ENCODE data around the gene TMEM72.

The TMEM72 gene

DNA sequence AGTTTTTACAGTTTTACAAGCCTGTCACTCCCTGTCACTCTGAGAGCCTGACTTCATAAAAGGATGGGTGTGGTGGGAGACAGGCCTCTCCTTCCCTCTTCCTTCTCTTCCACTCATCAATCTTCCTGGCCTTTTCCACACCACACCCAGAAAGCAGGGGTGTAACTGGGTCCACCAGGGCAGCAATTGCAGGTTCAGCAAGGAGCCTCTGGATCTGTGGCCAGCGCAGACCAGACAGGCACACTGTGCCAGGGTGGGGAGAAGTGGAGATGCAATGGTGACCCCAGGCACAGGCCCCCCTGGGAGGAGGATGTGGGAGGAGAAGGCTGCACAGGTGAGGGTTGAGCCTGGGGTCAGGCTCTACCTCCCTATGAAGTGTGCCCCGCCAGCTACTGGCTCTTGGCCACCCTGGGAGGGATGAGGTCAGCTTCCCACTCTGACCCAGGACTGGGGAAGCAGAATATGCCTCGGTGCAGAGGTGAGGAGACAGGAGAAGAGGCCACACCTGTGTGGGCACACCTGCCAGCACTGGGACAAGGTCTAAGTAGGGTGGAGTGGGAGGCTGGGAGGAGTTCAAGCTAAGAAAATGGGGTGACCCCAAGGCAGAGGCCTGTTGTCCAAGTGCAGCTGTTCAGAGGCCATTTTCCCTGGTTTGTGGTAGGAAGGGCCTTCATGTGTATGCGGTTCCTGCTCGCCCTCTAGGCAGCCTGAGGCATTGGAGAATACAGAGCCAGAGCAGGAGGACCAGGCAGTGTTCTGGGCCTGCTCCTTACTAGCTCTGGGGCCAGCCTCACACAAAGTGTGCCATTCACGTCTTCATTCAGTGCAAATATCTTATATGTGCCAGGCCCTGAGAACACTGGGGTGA, 20.2 kb upstream of the TMEM72 start:
- no peak for DNase-seq (ENCODE audit: low read depth)

DNA sequence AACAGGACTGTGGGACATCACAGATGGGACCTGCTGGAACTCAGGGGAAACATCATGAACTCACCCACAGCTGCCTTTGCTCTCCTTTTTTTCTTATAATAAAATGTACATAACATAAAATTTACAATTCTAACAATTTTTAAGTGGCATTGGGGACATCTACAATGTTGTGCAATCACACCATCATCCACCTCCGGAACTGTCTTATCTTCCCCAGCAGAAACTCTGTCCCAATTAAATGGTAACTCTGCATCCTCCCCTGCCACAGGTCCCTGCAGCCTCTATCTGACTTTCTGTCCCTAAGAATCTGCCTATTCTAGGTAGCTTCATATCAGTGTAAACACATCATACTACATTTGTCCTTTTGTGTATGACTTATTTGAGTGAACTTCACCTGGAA, 19.4 kb upstream of the TMEM72 start:
- no peak for DNase-seq (ENCODE audit: low read depth)

DNA sequence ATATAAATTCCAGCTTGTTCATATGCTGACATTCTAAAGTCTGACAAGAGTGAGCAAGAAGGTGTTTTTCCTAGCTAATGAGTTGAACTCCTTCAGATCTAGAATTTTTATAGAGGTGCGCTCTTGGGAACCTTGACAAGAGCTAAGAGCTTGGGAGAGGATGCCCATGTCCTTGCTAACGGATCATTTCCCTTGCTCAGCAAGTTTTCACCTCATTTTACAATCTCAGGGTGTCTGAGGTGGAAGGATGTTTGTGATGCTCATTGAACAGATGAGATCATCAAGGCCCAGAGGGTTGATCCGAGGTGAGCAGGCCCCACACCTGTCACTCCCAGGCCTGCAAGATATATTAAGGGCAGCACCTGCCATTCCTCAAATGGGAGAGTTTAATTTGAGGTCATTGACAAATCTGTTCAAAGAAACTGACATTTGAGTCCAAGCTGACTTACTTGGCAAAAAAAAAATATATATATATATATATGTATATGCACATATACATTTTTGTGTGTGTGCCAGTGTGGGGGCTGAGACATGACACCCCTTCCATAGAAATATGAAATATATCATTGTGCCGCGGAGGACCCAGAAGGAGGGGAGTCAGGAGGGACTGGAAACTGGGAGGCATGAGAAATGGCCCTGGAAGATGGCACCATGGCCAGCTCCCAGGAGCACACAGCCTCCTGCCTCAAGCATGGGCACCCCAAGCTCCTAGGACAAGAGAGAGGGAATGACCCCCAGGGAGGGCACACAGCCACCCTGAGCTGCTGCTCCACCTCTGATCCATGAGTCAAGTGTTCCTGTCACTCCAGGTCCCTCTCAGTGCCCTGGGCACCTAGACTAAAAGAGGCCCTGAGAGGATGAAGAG, 17.3 kb upstream of the TMEM72 start:
- DNase-seq (ENCODE audit: low read depth) = no peak

DNA sequence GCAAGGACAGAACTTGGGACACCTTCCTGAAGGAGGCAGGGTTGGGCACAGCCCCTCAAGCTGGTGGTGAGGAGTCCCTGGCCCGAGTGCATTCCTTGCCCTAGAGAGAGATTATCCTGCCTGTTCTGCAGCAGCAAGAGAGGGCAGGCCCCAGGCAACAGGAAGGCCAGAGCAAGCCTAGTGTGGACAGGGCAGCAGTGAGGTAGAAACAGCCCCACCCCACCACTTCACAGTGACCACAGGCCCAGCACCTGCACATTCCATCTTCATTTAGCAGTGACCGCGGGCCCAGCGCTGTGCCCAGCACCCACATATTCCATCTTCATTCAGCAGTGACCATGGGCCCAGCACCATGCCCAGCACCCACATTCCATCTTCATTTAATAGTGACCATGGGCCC, 16.4 kb upstream of the TMEM72 start:
- no peak for DNase-seq (ENCODE audit: low read depth)

DNA sequence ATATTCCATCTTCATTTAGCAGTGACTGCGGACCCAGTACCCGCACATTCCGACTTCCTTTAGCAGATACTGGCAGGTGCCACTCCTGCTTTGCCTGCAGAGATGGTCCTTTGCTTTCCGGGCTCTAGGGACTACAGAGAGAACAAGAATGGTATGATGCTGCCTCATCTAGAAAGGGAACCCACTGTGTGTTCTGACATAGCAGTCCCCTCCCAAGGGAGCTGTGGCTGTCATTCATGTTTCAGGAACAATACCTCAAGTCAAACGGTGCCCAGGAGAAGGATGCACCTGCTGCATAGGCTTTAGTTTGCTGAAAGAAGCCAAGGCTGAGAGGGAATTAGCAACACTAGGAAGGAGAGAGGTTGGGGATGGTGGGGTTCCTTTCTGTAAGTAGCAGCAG, 15.9 kb upstream of the TMEM72 start:
- DNase-seq (ENCODE audit: low read depth) = no peak

DNA sequence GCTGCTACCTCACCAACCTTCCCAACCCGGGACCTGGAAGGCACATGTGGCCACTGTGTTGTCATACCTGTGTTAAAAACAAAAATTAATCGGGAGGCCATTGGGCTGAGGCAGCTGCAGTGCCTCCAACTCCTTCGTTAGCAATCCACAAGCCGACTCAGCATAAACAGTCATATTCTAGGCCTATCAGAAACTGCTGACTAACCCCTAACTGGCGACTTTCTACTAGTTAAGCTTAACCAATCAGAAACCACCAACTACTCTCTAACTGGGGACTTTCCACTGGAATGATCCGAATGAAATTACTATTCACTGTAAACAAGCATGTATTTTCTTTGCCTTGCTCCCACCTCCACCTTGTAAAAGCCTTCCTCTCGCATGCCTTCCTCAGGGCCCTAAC, 14.1 kb upstream of the TMEM72 start:
- DNase-seq (ENCODE audit: low read depth) = no peak

DNA sequence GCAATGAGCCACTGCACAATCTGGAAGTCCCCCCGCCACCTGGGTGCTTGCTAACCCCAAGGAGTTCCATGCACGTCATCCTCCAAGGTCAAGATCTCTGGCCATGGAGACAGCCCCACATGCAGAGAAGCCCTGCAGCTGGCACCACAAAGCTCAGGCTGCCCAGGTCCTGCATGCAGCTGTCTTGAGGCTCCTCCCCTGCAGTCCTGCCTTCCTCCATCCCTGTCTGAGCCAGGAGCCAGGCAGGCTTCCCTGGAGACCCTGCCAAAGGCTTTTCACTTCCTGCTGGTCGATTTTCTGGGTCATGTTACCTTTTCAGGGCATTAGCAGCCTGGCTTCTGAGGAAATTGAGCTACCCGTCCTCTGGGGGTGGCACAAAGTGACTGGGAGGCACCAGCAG, 12.5 kb upstream of the TMEM72 start:
- no peak for DNase-seq (ENCODE audit: low read depth)

DNA sequence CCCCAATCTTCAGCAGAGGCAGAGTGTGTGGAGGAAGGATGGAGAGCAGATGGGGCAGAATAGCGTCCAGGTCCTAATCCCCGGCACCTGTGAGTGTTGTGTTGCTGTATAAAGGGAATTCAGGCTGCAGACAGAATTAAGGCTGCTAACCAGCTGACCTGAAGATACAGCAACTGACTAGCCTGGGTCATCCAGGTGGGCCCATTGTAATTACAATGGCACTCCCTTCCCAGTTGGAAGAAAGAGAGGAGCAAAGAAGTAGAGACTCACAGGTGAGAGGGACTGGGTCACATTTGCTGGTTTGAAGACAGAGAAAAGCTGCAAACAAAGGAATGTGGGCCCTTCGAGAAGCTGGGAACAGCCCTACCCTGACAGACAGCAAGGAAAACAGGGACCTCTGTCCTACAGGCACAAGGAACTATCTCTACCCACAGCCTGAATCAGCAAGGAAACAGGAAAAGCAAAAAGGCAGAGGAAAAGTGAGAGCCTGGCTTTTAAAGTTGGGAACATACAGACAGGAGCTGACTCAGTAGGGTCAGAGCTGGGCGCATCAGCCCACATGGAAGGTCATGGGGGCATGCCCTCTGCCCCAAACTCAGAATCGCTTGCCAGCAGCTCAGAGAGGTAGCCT, 11.6 kb upstream of the TMEM72 start:
- no peak for DNase-seq (ENCODE audit: low read depth)

DNA sequence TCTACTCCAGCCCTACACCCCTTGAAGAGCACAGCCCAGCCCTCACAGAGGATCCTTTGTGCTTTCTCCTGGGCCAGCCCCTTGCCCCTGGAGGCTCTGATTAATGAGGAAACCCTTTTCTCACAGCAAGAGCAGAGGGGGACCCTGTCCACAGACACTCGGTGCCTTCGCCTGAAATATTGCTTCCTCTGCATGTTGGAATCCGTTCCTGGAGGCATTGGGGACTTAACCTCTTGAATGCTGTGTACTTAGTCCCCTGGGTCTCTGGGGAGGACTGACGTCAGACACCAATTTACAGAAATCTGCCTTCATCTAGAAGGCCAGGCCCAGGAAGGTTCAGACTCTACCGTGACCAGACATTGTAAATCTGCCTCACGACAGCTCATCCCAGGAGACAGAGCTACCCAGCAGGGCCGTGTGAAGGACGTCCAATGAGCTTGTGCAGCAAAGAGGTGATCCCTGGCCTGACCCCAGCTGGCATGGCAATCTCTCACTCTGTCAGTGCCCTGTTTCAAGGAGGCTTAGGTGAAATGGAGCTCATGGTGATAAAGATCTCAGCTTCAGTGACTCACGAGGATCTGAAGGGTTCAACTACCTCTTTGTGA, 8.1 kb upstream of the TMEM72 start:
- no peak for DNase-seq (ENCODE audit: low read depth)

DNA sequence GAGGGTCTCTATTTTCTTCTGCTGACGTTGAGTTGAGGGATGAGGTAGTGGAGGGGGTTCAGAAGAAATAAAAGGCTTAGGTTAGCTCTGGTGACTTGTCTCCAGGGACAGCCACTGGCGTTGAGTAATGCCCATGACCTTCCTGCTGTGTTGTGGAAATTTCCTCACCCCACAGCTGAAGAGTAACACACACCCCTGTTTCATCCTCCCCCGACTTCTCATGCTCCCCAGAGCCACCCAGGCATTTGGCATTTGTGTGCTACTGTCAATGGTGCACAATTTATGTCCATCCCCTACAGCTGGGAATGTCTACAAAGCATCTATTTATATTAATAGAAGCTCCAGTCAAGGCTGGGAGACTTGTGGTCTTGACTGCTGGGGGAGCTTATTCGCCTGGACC, 4.7 kb upstream of the TMEM72 start:
- DNase-seq (ENCODE audit: low read depth) = no peak

DNA sequence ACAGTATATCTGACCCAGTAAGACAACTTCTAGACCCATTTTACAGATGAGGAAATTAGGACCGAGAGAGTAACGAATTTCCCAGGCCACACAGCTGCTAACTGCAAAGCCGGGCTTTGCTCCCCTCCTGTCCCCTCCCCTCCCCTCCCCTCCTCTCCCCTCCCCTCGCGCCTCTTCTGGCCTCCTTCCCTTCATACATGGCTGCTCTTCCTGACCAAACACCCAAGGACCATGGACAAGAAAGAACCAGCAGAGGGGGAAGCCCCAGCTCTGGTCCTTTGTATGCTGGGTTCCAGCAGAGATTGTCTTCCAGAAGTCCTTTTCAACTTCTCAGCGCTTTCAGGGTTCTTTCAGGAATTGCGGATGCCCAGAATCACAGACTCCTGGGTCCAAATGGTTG, 3.6 kb upstream of the TMEM72 start:
- DNase-seq (ENCODE audit: low read depth) = no peak

DNA sequence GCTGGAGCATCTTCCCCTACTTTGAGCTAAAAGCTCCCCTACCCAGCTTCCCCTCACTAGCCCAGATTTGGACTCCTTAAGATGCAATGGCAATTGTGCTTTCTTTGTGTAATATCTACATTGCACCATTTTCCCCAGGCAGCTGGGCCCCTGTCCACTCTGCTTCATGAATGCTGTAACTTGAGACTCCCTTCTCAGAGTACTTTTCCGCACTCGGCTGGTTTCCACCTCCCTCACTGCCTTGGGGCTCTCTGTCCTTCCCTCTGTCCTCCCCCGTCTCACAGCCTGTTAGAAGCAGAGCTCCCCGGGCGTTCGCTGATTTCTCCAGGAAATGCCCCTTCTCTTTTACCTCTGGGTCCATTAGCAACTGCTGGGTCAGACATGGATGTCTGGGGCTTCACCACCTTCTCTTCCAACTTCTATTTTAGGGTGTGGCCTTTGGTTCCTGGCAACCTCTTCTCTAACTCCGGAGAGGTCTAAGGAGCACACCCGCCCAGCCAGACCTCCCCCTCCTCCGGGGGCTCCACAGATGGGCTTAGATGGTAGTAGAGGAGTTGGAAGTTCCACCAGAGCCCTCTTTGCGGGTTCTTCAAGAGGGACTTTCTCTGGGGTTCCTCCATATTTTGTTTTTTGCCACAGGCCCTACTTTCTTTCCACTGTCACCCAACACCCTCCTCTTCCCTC, 2.9 kb upstream of the TMEM72 start:
- DNase-seq (ENCODE audit: low read depth) = no peak

DNA sequence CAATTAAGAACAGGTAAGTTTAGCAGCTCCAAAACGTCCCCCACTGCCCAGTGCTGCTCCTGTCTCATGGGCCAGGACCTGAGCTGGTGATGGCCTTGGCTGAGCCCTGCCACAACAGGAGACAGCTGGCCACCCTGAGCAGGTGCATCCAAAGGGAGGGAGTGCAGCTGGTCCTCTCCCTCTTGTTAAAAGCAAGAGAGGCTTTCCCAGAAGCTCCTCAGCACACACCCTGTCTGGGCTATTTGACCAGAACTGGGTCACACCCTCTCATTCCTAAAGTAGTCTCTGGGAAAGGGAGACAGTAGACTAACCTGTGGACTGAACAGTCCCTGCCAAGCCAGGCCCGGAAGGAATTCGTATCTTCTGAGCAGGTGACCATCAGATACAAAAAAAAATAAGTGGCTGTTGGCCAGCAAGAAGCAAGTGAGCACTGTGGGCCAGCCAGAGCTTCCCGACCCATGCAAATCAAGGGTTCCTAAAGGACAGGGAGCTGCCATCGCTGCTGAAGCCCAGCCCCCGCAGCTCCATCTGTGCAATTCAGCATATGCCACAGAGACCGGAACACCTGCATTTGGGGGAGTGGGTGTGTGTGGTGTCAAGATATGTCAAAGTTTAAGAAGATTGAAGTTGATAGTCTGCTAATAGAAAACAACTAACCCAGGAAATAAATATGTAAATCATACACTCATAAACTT, 2.1 kb upstream of the TMEM72 start:
- no peak for DNase-seq (ENCODE audit: low read depth)

DNA sequence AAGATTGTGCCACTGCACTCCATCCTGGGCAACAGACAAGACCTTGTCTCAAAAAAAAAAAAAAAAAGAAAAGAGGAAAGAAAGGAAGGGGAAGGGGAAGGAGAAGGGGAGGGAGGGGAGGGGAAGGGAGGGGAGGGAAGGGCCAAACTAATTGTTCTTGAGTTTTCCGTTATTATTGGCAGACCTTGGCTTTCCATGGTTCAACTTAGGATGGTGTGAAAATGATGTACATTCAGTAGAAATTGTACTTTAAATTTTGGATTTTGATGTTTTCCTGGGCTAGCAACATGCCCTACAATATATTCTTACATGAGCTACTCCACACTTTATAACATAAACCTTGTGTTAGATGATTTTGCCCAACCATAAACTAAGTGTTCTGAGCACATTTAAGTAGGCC, 1.2 kb upstream of the TMEM72 start:
- DNase-seq (ENCODE audit: low read depth) = no peak

DNA sequence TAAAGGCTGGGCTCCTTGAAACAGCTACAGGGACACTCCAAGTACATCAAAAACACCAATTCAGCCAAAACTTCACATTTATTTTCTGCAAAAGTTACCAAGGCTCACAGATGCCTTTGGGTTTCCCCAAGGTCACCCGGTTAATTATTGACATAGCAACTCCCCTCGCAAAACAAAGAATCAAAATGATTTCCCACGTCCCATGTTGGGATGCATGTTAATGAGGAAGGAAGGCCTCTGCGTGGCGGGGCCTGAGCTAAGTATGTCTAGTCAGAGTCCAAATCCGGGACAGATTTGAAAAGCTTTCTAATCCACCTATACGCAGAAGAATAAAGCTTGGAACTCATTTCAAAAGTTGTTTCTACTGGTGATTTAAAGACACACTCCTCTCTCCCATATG, 535 bp upstream of the TMEM72 start:
- no peak for DNase-seq (ENCODE audit: low read depth)

DNA sequence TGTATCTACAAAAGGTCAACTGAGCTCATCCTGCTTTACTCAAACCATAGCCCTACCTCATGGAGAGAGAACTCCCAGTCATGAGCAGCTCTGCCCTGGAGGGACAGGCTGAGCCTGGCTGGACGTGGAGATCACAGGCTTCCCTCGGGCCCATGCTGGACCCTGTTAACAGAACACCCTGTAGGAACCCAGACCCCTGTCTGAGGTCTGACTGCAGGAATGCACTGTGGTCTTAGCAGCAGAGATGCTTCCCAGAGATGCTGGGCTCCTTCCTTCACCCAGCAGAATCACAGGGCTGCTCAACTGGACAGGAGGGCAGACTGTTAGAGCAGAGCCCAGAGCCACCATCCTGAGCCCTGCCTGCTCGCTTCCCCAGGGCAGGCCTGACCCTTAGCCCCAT, 814 bp downstream of the TMEM72 start:
- DNase-seq (ENCODE audit: low read depth) = no peak

DNA sequence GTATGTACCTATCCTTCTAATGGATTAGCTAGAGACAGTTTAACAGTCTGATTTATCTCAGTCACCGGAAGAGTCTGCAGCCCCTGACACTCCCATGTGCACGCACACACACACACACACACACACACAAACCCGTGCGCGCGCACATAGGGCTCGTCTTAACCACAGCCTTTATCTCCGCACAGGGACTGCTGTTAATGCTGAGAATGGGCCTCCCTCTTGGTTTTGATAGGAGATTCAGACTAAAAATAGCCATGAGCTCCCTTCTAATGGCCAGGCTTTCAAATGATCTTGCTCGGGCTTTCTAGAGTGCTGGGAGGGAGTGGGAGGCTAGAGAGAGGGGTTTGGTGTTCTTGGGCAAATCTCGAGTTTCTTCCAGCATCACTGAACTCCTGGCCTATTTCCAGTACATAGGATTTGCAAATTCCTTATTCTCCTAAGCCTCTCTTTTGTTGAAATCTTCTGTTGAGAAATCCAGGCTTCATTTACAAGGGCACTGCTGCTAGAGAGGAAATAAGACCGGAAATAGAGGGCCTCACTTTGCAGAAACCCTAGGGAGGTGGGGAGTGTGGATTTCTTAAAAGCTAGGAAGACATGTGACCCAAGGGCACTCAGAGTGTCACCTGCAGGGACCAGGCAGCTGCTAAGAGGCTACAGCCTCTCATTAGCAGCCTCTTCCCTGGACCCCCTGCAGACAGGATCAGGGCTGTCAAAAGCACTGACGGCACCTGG, 2.4 kb downstream of the TMEM72 start:
- no peak for DNase-seq (ENCODE audit: low read depth)

DNA sequence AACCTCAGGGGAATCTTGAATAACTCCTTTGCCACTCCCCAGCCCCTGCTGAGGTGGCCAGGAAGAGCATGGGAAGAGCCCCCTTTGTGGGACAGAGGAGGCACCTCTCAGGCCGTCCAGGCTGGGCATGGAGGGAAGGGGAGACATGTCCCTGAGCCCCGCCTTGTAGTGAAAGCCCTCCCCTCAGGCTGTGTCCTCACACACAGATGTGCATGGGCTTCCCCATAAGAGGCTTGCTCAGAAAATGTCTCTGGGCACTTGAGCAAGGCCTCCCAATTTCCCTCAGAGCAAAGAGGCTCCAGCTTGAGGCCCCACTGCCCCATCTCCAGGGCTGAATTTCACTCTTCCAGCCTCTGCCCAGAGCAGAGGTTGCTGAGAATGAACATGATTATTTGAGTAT, 3.8 kb downstream of the TMEM72 start:
- no peak for DNase-seq (ENCODE audit: low read depth)

DNA sequence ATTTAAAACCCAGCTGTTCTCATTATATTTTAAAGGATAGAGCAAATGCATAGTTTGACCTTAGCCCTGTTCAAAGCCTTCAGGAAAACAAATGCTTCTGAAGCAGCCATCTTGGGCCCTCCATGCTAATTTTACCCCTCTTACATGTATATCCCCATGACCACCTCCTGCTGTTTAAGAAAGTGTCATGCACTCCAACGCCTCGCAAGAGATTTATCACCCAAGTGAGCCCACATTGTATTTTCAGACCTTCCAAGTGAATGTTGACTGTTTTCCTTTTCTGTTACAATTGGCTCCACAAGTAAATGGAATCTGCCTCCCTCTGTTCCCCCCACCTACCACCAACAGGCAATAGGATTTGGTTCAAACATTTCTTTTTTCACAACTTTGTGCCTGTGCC, 5.3 kb downstream of the TMEM72 start:
- no peak for DNase-seq (ENCODE audit: low read depth)

DNA sequence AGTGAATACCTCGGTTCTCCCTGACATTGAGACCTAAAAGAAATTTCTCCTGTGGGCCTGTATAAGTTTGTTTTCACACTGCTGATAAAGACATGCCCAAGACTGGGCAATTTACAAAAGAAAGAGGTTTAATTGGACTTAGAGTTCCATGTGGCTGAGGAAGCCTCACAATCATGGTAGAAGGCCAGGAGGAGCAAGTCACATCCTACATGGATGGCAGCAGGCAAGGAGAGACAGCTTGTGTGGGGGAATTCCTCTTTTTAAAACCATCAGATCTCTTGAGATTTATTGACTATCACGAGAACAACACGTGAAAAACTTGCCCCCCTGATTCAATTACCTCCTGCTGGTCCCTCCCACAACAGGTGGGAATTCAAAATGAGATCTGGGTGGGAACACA, 6.7 kb downstream of the TMEM72 start:
- no peak for DNase-seq (ENCODE audit: low read depth)

DNA sequence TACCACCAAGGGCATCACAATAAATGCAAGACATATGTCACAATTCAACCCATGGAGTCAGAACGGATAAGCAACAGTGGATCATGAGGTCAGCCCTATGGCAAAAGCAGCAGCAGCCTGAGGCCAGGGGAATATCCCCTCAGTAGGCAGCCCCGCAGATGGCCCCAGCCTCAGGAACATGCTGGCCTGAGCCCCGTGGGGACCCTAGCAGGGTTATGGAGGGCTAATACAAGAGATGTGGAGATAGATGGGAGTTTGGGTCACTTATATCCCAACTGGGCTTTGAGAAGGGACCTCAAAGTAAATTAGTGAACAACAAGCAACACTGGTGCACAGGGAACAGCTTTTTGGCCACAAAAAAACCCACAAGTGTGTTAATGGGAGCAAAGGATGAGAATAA, 9.1 kb downstream of the TMEM72 start:
- no peak for DNase-seq (ENCODE audit: low read depth)

All from activated T-helper 9 cell treated with anti-CD3 and anti-CD28 coated beads, Interleukin-2, amount 50 U/mL, for 16 hours (primary cell).